HFF-Myc (cell line): ENCODE measurements around the gene NBEA.

Experiments used
- DNase-seq: peaks from one replicate; pipeline ENCODE4 v3.0.0-alpha.2; 2011; ENCODE audit warnings: low read depth; ENCODE audit errors: extremely low read depth
- H3K4me3 ChIP-seq: replicated peaks from 2 replicates; pipeline ENCODE4 v1.5.1; 2011; ENCODE audit warnings: low read depth, mild to moderate bottlenecking, control low read depth, low read length
- CTCF ChIP-seq: IDR thresholded peaks from 2 replicates; pipeline ENCODE4 v1.5.1; 2012; ENCODE audit warnings: mild to moderate bottlenecking, low read depth, low read length, control low read depth; ENCODE audit errors: missing control alignments

The NBEA gene

GRCh38 chr13:35014606-35015213, 72.6 kb downstream of the NBEA start:
- no peak overlapping the region for H3K4me3 ChIP-seq
- no peak for DNase-seq
- no peak for TF ChIP-seq CTCF

GRCh38 chr13:35016362-35017112, 74.5 kb downstream of the NBEA start:
- no peak overlapping the region for H3K4me3 ChIP-seq
- DNase-seq = no peak
- TF ChIP-seq CTCF = no peak

- no peak for TF ChIP-seq CTCF
- no peak overlapping the region for H3K4me3 ChIP-seq
- DNase-seq = no peak
Measured at GRCh38 chr13:35025314-35025713, 83.2 kb downstream of the NBEA start.

GRCh38 chr13:35028338-35028867, 86.3 kb downstream of the NBEA start:
- TF ChIP-seq CTCF = no peak
- no peak for DNase-seq
- no peak overlapping the region for H3K4me3 ChIP-seq

GRCh38 chr13:35039012-35039411, 96.9 kb downstream of the NBEA start:
- no peak overlapping the region for H3K4me3 ChIP-seq
- DNase-seq = no peak
- no peak for TF ChIP-seq CTCF

GRCh38 chr13:35046587-35046986, 104.5 kb downstream of the NBEA start:
- H3K4me3 ChIP-seq = no peak overlapping the region
- no peak for DNase-seq
- no peak for TF ChIP-seq CTCF

- H3K4me3 ChIP-seq = no peak overlapping the region
- DNase-seq = no peak
- no peak for TF ChIP-seq CTCF
Measured at GRCh38 chr13:35055705-35056104, 113.6 kb downstream of the NBEA start.
